Neural progenitor cell (in vitro differentiated cells): ENCODE results near the gene POLH.

Experiments
- EZH2 ChIP-seq: fragments of 200-600 bp; sonication (generic); IDR thresholded peaks from 2 replicates; pipeline ENCODE4 v1.6.1; 2017; ENCODE audit warnings: antibody characterized with exemption, mild to moderate bottlenecking, moderate library complexity
- EZH2phosphoT487 ChIP-seq: fragments of 200-600 bp; sonication (generic); IDR thresholded peaks from 2 replicates; pipeline ENCODE4 v1.6.1; 2017; ENCODE audit warnings: antibody characterized with exemption
- TF ChIP-seq, protein P1 (sequence below): fragments of 200-600 bp; sonication (generic); IDR thresholded peaks from 2 replicates; pipeline ENCODE4 v1.5.1; 2017; ENCODE audit warnings: antibody characterized with exemption, mild to moderate bottlenecking

DNA sequence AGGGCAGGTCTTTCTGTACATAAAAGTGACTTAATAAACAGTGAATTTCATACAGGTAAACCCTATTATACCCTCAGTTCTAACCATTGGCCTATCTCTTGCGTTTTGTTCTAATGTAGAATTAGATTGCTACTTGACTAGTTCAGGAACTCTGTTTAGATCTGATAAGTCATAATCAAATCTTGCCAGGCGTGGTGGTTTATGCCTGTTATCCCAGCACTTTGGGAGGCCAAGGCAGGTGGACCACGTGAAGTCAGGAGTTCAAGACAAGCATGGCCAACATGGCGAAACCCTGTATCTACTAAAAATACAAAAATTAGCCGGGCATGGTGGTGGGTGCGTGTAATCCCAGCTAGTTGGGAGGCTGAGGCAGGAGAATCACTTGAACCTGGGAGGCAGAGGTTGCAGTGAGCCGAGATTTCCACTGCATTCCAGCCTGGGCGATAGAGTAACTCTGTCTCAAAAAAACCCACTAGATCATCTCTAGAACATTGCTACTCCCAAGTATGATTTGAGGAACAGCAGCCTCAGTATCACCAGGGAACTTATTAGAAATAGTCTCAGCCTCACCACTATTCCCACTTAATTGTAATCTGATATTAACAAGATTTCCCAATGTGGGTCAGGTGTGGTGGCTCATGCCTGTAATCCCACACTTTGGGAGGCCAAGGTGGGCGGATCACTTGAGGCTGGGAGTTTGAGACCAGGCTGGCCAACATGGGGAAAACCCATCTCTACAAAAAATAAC is 40.9 kb downstream of the POLH start:
- TF ChIP-seq, protein P1, sequence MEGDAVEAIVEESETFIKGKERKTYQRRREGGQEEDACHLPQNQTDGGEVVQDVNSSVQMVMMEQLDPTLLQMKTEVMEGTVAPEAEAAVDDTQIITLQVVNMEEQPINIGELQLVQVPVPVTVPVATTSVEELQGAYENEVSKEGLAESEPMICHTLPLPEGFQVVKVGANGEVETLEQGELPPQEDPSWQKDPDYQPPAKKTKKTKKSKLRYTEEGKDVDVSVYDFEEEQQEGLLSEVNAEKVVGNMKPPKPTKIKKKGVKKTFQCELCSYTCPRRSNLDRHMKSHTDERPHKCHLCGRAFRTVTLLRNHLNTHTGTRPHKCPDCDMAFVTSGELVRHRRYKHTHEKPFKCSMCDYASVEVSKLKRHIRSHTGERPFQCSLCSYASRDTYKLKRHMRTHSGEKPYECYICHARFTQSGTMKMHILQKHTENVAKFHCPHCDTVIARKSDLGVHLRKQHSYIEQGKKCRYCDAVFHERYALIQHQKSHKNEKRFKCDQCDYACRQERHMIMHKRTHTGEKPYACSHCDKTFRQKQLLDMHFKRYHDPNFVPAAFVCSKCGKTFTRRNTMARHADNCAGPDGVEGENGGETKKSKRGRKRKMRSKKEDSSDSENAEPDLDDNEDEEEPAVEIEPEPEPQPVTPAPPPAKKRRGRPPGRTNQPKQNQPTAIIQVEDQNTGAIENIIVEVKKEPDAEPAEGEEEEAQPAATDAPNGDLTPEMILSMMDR: no peak
- no peak for TF ChIP-seq EZH2
- no peak for TF ChIP-seq EZH2phosphoT487
